ENCODE measurements around the gene CAB39.

Gene CAB39

DNA sequence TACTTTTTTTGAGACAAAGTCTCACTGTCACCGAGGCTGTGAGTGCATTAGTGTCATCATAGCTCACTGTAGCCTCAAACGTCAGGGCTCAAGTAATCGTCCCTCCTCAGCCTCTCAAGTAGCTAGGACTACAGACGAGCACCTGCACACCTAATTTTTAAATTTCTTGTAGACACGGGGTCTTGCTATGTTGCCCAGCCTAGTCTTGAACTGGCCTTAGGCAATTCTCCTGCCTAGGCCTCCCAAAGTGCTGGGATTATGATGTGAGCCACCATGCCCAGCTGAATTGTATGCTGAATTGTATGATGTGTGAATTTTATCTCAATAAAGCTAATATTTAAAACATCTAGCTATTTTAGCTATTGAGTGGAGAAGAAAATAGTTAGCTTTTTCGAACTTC is 18.9 kb downstream of the CAB39 start:
- no peak for DNase-seq (ENCODE audit: low spot score)
- in situ Hi-C loops (cut with MboI; ENCODE audit: low pct_unique_long_range_greater_than_20kb, low sequenced_read_pairs, unreplicated experiment): no loop called here
- TF ChIP-seq, protein P1, sequence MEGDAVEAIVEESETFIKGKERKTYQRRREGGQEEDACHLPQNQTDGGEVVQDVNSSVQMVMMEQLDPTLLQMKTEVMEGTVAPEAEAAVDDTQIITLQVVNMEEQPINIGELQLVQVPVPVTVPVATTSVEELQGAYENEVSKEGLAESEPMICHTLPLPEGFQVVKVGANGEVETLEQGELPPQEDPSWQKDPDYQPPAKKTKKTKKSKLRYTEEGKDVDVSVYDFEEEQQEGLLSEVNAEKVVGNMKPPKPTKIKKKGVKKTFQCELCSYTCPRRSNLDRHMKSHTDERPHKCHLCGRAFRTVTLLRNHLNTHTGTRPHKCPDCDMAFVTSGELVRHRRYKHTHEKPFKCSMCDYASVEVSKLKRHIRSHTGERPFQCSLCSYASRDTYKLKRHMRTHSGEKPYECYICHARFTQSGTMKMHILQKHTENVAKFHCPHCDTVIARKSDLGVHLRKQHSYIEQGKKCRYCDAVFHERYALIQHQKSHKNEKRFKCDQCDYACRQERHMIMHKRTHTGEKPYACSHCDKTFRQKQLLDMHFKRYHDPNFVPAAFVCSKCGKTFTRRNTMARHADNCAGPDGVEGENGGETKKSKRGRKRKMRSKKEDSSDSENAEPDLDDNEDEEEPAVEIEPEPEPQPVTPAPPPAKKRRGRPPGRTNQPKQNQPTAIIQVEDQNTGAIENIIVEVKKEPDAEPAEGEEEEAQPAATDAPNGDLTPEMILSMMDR (IDR thresholded peaks at IDR 0.05; ENCODE audit: extremely low read depth, insufficient read depth, missing control alignments): no peak

DNA sequence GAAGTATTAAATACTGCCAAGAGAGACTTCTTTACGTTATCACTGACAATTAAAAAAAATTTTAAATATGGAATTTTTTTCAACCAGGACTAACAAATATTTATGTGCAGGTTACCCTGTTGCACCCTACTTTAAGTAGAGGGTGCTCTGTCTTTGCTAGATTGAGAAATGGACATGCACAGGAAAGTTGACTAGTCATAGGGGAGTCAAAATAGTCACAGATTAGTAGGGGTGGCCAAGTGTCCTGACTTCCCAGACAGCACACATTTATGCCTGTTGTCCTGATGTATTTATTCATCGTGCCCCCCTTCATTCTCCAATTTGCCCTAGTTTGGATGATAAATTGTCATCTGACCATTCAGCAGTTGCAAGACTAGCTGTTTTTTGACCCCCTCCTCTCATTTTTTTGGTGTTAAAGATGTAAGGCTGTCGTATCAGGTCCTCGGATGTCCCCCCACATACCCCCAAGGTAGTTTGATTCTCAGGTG is 20.3 kb downstream of the CAB39 start:
- in situ Hi-C loops (cut with MboI; ENCODE audit: low pct_unique_long_range_greater_than_20kb, low sequenced_read_pairs, unreplicated experiment): no loop called here
- TF ChIP-seq, protein P1 (IDR thresholded peaks at IDR 0.05; ENCODE audit: extremely low read depth, insufficient read depth, missing control alignments): no peak
- DNase-seq (ENCODE audit: low spot score): no peak

DNA sequence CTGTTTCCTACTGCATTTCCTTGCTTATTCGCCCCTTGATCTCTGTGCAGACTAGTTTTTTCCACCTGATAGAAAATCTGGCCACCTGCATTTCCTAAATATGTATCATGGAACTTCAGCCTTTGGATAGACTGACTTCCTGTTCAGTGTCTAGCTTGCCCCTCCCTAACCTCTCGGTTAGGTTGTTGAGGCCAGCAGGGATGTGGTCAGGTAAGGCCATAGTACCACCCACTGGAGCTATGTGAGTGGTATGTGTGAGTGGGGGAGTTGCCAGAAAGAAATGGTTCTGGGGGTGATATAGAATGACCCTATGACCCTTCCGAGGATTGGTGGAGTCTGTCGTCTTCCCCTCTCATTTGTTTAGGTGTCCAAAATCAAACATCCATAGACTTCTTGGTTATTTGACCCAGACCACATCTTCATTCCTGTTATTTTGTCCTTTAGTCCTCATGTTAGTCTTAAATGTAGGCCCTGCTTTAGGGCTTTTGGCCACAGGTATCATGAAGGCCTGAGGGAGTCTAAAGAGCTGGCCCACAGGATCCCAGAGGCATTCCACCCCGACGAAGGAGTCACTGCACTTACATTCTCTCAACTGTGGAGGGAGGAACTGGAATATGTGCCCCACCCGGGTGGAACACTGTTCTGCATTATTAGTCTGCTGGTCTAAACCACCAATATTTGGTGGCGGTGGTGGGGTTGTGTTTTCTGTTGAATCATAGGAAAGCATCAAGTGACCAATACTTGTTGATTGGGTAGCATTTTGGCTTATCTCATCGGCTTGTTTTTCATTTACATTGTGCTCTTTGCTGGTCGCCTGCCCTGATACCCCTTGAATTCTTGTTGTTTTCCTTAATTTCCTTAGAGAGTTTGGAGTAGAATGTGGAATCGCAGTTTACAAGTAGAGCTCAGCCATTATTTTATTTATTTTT is 21.9 kb downstream of the CAB39 start:
- TF ChIP-seq, protein P1 (IDR thresholded peaks at IDR 0.05; ENCODE audit: extremely low read depth, insufficient read depth, missing control alignments): no peak
- in situ Hi-C loops (cut with MboI; ENCODE audit: low pct_unique_long_range_greater_than_20kb, low sequenced_read_pairs, unreplicated experiment): no loop called here
- no peak for DNase-seq (ENCODE audit: low spot score)

DNA sequence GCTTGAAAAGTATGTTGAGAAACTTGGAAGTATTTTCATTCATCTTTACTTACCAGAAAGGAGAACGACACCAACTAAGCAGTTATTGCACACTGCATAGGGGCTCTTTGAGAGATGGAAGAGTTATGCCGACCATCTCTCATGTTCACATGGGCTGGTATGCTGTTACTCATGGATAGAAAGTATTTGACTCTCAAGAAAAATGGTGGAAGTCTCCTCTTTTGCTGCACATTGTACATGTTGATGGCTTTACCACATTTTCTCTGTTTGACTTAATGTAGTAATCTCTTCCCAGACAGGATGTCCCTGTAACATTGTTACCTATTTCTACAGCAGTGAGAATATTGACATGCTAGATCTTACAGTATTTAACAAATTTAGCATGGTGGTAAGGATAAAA is 23.2 kb downstream of the CAB39 start:
- DNase-seq (ENCODE audit: low spot score): no peak
- TF ChIP-seq, protein P1 (IDR thresholded peaks at IDR 0.05; ENCODE audit: extremely low read depth, insufficient read depth, missing control alignments): no peak
- in situ Hi-C loops (cut with MboI; ENCODE audit: low pct_unique_long_range_greater_than_20kb, low sequenced_read_pairs, unreplicated experiment): no loop called here

DNA sequence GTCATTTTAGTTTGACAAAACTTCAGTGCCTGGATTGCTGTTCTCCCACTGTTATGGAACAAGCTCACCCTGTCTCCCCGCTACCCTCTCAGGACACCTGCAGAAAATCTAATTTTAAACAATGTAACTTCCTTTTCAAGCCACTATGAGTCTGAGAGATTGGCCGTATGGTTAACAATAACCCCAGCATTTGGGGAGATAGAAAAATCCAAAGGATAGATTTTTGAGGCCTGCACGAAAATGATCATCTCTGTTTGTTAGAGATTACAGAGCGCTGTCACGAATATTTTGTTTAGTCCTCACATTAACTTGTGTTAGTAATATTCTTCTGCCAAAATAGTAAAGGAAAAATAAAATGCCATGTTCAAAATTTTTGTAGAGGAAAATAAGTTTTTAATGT is 24.7 kb downstream of the CAB39 start:
- in situ Hi-C loops (cut with MboI; ENCODE audit: low pct_unique_long_range_greater_than_20kb, low sequenced_read_pairs, unreplicated experiment): no loop called here
- TF ChIP-seq, protein P1 (IDR thresholded peaks at IDR 0.05; ENCODE audit: extremely low read depth, insufficient read depth, missing control alignments): no peak
- DNase-seq (ENCODE audit: low spot score): no peak

DNA sequence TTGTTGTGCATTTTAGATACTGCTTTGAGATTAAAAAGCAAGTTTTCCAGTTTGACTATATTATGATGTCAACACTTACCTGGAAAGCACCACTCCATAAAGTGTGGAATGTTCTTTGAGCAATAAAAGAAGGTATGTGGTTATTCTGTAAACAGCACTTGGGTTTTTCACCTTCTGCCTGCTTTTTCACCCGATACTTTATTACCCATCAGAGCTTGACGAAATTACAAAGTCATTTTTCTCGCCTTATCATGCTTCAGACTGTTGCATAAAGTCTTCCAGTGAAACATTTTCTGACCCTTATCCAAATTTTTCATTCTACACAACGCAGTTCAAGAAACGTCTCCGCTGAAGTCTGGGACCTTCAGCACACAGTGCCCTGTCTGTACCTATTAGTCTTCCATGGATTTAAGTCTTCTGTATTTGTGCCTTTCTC is 25.2 kb downstream of the CAB39 start:
- TF ChIP-seq, protein P1 (IDR thresholded peaks at IDR 0.05; ENCODE audit: extremely low read depth, insufficient read depth, missing control alignments): no peak
- in situ Hi-C loops (cut with MboI; ENCODE audit: low pct_unique_long_range_greater_than_20kb, low sequenced_read_pairs, unreplicated experiment): no loop called here
- DNase-seq (ENCODE audit: low spot score): no peak
